HG02610 (cell line): ENCODE data around the gene LIMS1.
A peak's percentile ranks its signal among the peaks of the same experiment; 100 is the strongest.
"Not testable (repeated sequence)": the region's sequence is repeated elsewhere in the genome, so short reads cannot be mapped to it uniquely, and the experiment has no call there.

Experiments
- ATAC-seq: cut with Tn5 transposase; IDR thresholded peaks from one replicate; pipeline ENCODE4 v1.9.1; 2021; ENCODE audit warnings: mild to moderate bottlenecking, moderate library complexity; ENCODE audit not compliant: unreplicated experiment

Gene LIMS1, protein sequence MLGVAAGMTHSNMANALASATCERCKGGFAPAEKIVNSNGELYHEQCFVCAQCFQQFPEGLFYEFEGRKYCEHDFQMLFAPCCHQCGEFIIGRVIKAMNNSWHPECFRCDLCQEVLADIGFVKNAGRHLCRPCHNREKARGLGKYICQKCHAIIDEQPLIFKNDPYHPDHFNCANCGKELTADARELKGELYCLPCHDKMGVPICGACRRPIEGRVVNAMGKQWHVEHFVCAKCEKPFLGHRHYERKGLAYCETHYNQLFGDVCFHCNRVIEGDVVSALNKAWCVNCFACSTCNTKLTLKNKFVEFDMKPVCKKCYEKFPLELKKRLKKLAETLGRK

DNA sequence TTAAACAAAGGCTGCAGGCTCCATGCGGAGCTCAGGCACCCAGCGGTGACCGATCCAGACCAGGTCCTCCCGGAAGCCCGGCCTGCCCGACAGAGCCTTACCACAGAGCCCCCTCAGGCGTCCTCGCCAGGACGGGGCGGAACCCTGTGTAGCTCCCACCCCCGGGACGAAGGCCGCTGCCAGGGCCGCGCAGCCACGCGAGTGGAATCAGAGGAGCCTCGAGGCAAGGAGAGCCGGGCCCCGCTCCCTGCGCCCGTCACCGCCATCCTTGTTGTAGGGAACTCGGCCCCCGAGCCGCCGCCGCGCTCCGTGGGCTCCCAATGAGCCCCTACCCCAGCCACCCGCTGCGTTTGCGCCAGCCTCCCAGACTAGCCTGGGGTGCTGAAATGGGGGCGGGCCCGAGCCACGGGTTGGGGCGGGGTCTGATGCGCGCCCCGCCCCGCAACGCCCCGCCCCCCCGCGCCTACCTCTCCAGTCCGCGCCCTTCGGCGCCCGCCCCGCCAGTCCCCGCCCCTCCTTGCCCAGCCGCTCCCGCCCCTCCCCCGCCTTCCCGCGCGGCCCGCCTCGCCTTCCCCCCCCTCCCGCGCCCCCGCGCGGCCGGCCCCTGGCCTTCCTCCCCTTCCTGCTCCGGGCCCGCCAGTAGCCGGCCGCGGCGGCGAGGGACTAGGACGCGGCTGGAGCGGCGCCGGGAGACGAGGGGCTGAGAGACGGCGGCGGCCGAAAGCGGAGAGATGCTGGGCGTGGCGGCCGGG is at the start of gene LIMS1:
TSS of gene LIMS1 (plus strand) at position 639 of the 752 bp plus-strand sequence. CDS start at position 732, 93 bp downstream.
- ATAC-seq: peak; percentile 87

GRCh38 chr2:108485253-108485652 is 49.0 kb upstream of the LIMS1 start:
- no peak for ATAC-seq

- ATAC-seq: no peak
Measured at GRCh38 chr2:108490506-108491122, 43.7 kb upstream of the LIMS1 start.

- ATAC-seq: no peak
Measured at GRCh38 chr2:108491848-108492247, 42.4 kb upstream of the LIMS1 start.

DNA sequence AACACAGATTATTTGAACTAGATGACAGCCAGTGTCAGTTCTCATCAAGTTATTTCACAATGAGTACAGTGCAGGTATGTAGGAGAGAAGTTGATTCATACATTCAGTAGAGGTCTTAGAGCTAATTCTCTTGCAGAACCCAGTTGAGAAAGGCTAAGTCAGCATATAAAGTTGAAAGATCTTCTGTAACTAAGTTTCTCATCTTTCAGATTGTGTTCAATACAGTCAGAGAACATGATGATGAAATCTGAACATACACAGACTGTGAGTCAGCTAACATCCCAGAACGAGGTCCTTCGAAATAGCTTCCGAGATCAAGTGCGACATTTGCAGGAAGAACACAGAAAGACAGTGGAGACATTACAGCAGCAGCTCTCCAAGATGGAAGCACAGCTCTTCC is 41.9 kb upstream of the LIMS1 start:
- ATAC-seq: no peak

DNA sequence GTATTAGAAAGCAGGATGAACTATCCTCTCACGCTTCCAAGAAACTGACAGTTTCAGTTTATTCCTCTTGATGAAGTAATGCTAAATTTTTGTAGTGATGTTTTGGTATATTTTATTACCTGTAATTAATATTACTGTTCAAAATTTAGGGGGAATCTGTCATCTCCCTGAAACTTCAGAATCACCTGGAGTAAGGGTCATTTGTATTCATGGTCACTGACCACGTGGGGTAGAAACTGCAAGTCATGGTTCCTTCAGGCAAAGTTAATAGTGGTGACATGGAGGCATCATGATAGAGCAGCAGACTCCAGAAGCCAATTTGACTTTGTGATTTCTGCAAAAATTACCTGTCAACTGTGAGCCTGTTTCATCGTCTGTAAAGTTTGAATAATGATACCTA is 38.1 kb upstream of the LIMS1 start:
- not testable (repeated sequence) for ATAC-seq

DNA sequence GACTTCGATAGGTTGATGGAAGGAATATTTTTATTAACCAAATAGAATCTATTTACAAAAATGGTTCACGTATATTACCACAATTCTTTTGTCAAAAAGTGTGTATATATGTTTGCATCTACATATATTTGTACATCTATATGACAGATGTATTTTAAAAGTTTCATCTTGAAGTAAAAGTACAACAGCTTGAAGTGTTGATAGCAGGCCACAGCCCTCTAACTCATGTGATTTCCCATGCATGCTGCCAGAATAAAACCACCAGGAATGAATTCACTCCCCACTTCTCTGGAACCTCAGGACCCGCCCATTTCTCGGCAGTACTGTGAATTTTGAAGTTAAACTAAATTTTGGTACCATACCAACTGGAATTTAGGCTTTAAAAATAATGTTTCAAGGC is 26.6 kb upstream of the LIMS1 start:
- ATAC-seq: not testable (repeated sequence)

- not testable (repeated sequence) for ATAC-seq
Measured at GRCh38 chr2:108512431-108512830, 21.8 kb upstream of the LIMS1 start.

DNA sequence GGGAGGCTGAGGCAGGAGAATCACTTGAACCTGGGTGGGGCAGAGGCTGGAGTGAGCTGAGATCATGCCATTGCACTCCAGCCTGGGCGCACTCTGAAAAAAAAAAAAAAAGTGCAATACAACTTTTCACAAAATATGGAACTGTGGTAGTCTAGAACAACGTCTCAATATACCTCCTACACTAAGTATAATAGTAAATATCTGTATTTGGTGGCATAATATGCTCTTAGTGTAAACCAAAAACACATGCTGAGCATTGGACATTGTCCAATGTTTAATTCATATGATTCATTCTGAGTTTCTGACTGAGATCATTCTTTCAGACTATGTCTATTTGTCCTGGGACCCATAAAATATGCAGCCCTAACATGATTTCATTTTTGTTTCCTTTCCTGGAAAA is 19.8 kb upstream of the LIMS1 start:
- not testable (repeated sequence) for ATAC-seq

- not testable (repeated sequence) for ATAC-seq
Measured at GRCh38 chr2:108524688-108525087, 9.6 kb upstream of the LIMS1 start.

DNA sequence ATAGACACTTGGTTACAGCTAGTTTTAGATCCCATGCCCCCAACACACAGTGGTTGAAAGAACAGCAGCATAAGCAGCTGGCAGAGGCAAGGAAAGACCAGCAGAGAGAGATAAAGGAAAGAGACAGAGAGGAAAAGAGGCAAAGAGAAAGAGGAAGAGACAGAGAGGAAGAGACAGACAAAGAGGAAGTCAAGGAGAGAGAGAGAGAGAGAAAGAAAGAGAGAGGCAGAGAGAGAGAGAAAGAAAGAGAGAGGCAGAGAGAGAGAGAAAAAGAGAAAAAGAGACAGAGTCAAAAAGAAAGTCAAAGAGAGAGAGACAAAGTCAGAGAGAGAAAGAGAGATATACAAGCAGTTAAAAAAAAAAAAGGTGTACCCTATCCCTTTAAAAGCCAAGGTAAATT is 9.0 kb upstream of the LIMS1 start:
- ATAC-seq: not testable (repeated sequence)

- ATAC-seq: no peak
Measured at GRCh38 chr2:108531674-108532055, 2.6 kb upstream of the LIMS1 start.

- ATAC-seq: peak; percentile 35
Measured at GRCh38 chr2:108534584-108535356, 500 bp downstream of the LIMS1 start.

DNA sequence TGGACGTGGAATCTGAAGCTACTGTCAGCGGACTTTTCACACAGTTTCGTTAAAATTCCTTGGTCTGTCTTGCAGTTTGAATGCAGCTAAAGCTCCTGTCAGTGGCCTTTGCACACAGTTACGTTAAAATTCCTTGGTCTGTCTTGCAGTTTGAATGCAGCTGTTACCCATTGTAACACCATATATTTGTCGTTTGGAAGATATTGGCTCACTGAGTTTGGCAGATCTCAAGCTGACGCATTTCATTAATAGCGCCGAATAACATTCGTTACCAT is 1.0 kb downstream of the LIMS1 start:
- ATAC-seq: no peak

- no peak for ATAC-seq
Measured at GRCh38 chr2:108536133-108536780, 2.0 kb downstream of the LIMS1 start.

- ATAC-seq: no peak
Measured at GRCh38 chr2:108536911-108537310, 2.6 kb downstream of the LIMS1 start.

GRCh38 chr2:108538000-108538625 is 3.8 kb downstream of the LIMS1 start:
- no peak for ATAC-seq

DNA sequence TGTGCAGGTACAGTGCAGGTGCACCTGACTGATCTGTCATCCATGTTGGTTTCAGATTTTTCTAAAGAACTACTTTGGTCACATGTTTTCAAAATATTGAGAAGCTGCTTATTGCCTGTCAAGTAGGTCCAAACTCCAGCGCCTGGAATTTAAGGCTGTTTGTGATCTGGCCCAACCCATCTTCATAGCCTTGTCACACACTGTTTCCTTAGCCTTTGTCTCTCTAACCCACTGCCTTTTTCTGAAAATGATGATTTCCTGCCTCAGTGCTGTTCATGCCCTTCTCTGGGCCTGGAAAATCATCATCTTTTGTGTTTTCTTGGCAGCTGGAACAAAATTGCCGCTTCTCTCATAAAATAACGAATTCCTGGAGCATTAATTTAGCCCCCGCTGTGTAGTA is 7.2 kb downstream of the LIMS1 start:
- no peak for ATAC-seq

DNA sequence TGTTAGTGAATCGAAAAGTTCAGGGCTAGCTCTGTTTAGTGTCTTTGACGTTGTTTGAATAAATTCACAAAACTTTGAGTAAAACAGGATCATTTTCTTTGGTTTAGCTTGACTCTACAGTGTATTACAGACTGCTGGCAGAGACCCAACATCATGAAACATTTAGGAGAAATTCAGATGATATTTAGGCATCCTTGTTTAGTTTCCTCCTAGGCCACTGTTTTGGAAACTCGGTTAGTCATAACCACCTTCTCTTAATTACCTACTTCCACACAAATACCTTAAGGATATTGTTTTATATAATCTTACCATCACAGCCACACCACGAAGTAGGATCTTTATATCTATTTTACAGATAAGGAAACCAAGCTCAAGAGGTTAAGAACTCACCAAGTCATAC is 7.8 kb downstream of the LIMS1 start:
- no peak for ATAC-seq

- no peak for ATAC-seq
Measured at GRCh38 chr2:108547606-108548005, 13.3 kb downstream of the LIMS1 start.
